K562 (cell line): ENCODE data around the gene OR2W1. TPM values are rescaled to one million over a fixed set of nuclear protein-coding genes. Genes with fewer than 3 reads are reported as not detected.
A peak's percentile ranks its signal among the peaks of the same experiment; 100 is the strongest.

Experiments
- ARID1B ChIP-seq: fragments of 450-650 bp; IDR thresholded peaks from 2 replicates; pipeline ENCODE4 v1.6.1; 2016; ENCODE audit warnings: antibody characterized with exemption, mild to moderate bottlenecking, inconsistent platforms
- ASH1L ChIP-seq: fragments of 450-650 bp; IDR thresholded peaks from 2 replicates; pipeline ENCODE4 v1.6.1; 2018; ENCODE audit warnings: borderline replicate concordance, mild to moderate bottlenecking, low read depth; ENCODE audit not compliant: partially characterized antibody
- BHLHE40 ChIP-seq: IDR thresholded peaks from 2 replicates; pipeline ENCODE4 v1.6.1; 2011; ENCODE audit warnings: low read length, improper control_type of control experiment
- BMI1 ChIP-seq: fragments of 150-350 bp; IDR thresholded peaks from 2 replicates; pipeline ENCODE4 v1.6.1; 2014; ENCODE audit warnings: low read length
- EHMT2 ChIP-seq: fragments of 450-650 bp; IDR thresholded peaks from 2 replicates; pipeline ENCODE4 v1.6.1; 2018; ENCODE audit warnings: antibody characterized with exemption
- EP400 ChIP-seq: fragments of 450-650 bp; IDR thresholded peaks from 2 replicates; pipeline ENCODE4 v1.6.1; 2017; ENCODE audit warnings: antibody characterized with exemption, mild to moderate bottlenecking, moderate library complexity
- ETV1 ChIP-seq: fragments of 450-650 bp; conservative IDR thresholded peaks from 2 replicates; pipeline ENCODE4 v1.6.1; 2016; ENCODE audit warnings: missing genetic modification characterization, control low read depth, low read depth, missing compliant biosample characterization
- FOXK2 ChIP-seq, 2 experiments: fragments of 450-650 bp; IDR thresholded peaks in 1 of 2; conservative IDR thresholded peaks in 1 of 2; 2 replicates each; pipeline ENCODE4 v1.6.1; 2016; ENCODE audit warnings: low read depth in 2 of 2, mild to moderate bottlenecking in 1 of 2
- HDAC2 ChIP-seq: fragments of 450-650 bp; IDR thresholded peaks from 2 replicates; pipeline ENCODE4 v1.6.1; 2016; ENCODE audit warnings: mild to moderate bottlenecking
- HNRNPLL ChIP-seq: fragments of 200-400 bp; formaldehyde crosslinking; IDR thresholded peaks from 2 replicates; pipeline ENCODE4 v1.6.1; 2017; ENCODE audit warnings: low read length, low read depth, mild to moderate bottlenecking; ENCODE audit not compliant: poor library complexity, severe bottlenecking
- JUND ChIP-seq, 2 experiments: IDR thresholded peaks; 2 replicates in 1 of 2; 3 replicates in 1 of 2; pipeline ENCODE4 v1.6.1; 2011; ENCODE audit warnings: borderline replicate concordance in 2 of 2, low read depth in 2 of 2, low read length in 2 of 2, improper control_type of control experiment in 1 of 2, missing biosample characterization in 1 of 2, missing genetic modification characterization in 1 of 2, missing genetic modification reagents in 1 of 2
- L3MBTL2 ChIP-seq: fragments of 450-650 bp; IDR thresholded peaks from 2 replicates; pipeline ENCODE4 v1.6.1; 2016; ENCODE audit warnings: mild to moderate bottlenecking, moderate library complexity
- RREB1 ChIP-seq: fragments of 250-450 bp; sonication (Bioruptor Pico); IDR thresholded peaks from 2 replicates; pipeline ENCODE4 v1.4.0; 2020
- SOX6 ChIP-seq: fragments of 450-650 bp; IDR thresholded peaks from 2 replicates; pipeline ENCODE4 v1.6.1; 2014; ENCODE audit warnings: mild to moderate bottlenecking
- ZBTB7A ChIP-seq: IDR thresholded peaks from 2 replicates; pipeline ENCODE4 v1.6.1; 2011; ENCODE audit warnings: low read depth, mild to moderate bottlenecking, low read length, moderate library complexity, borderline replicate concordance; ENCODE audit not compliant: control insufficient read depth
- polyA plus RNA-seq, 8 experiments: library from polyadenylated mRNA; depleted of rRNA in 4 of 8; stranded (reverse) in 5 of 8; unstranded in 3 of 8; fragments of >200 nt; fragmentation: Nextera tagmentation in 2 of 8; fragmentation: Illumina TruSeq in 1 of 8; extraction: Ambion mirVana in 2 of 8; extraction: Trizol in 1 of 8; gene quantifications; 2 replicates each; pipeline versions ENCODE4 v1.2.1 to v1.2.3, GENCODE V29; 2011 to 2014; ENCODE audit warnings: inconsistent platforms in 1 of 8, missing spikeins in 1 of 8
- total RNA-seq, 7 experiments: library from RNA; depleted of rRNA in 6 of 7; stranded (reverse); fragments of >200 nt in 6 of 7; fragmentation: Illumina TruSeq in 2 of 7; extraction: Trizol in 2 of 7; gene quantifications; 2 replicates each; pipeline versions ENCODE4 v1.2.1 to v1.2.3, GENCODE V29; 2011 to 2021; ENCODE audit warnings: low replicate concordance in 1 of 7
- TF ChIP-seq, protein P1 (sequence below), 2 experiments: IDR thresholded peaks; 2 replicates each; pipeline ENCODE4 v1.6.1; 2012; ENCODE audit warnings: improper control_type of control experiment in 2 of 2, low read depth in 2 of 2, low read length in 2 of 2, borderline replicate concordance in 1 of 2
- TF ChIP-seq, protein P2 (sequence below): fragments of 200-800 bp; sonication (Bioruptor generic); IDR thresholded peaks from 2 replicates; pipeline ENCODE4 v1.6.1; 2017; ENCODE audit warnings: missing genetic modification characterization, missing compliant biosample characterization

OR2W1 gene
- total and polyA plus RNA-seq, 9 of the 15 experiments (the other 6 are each of a cell fraction or from before 2014, with no cell fraction given): not detected

- TF ChIP-seq RREB1 (CRISPR knock-in tag): 0 out of 2 replicates have a peak, but pooled peaks have one; percentile 23
- peak in 1 of 2 experiments; percentile 66; a peak in 2 of 4 replicates for TF ChIP-seq FOXK2 (conservative IDR thresholded peaks at IDR 0.05 in 1 of 2, IDR thresholded peaks at IDR 0.05 in 1 of 2; ENCODE audit: low read depth in 2 of 2)
- TF ChIP-seq ETV1: no peak
- peak; percentile 81 for TF ChIP-seq L3MBTL2
- TF ChIP-seq, protein P1, sequence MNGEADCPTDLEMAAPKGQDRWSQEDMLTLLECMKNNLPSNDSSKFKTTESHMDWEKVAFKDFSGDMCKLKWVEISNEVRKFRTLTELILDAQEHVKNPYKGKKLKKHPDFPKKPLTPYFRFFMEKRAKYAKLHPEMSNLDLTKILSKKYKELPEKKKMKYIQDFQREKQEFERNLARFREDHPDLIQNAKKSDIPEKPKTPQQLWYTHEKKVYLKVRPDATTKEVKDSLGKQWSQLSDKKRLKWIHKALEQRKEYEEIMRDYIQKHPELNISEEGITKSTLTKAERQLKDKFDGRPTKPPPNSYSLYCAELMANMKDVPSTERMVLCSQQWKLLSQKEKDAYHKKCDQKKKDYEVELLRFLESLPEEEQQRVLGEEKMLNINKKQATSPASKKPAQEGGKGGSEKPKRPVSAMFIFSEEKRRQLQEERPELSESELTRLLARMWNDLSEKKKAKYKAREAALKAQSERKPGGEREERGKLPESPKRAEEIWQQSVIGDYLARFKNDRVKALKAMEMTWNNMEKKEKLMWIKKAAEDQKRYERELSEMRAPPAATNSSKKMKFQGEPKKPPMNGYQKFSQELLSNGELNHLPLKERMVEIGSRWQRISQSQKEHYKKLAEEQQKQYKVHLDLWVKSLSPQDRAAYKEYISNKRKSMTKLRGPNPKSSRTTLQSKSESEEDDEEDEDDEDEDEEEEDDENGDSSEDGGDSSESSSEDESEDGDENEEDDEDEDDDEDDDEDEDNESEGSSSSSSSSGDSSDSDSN (IDR thresholded peaks at IDR 0.05; ENCODE audit: borderline replicate concordance in 1 of 2, low read depth in 2 of 2, low read length in 2 of 2): peak in 1 of 2 experiments; percentile 65; a peak in 1 of 4 replicates
- TF ChIP-seq, protein P2, sequence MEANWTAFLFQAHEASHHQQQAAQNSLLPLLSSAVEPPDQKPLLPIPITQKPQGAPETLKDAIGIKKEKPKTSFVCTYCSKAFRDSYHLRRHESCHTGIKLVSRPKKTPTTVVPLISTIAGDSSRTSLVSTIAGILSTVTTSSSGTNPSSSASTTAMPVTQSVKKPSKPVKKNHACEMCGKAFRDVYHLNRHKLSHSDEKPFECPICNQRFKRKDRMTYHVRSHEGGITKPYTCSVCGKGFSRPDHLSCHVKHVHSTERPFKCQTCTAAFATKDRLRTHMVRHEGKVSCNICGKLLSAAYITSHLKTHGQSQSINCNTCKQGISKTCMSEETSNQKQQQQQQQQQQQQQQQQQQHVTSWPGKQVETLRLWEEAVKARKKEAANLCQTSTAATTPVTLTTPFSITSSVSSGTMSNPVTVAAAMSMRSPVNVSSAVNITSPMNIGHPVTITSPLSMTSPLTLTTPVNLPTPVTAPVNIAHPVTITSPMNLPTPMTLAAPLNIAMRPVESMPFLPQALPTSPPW: peak; percentile 65; the same call in 1 of the 2 replicates
- peak; percentile 29; the same call in 1 of the 2 replicates for TF ChIP-seq ARID1B
- 0 out of 2 replicates have a peak, but pooled peaks have one; percentile 23 for TF ChIP-seq EP400
- TF ChIP-seq EHMT2: 0 out of 2 replicates have a peak, but pooled peaks have one; percentile 34
- 0 out of 2 replicates have a peak, but pooled peaks have one; percentile 26 for TF ChIP-seq JUND (IDR thresholded peaks at IDR 0.05; ENCODE audit: borderline replicate concordance, low read depth, low read length)
- TF ChIP-seq JUND (tag; IDR thresholded peaks at IDR 0.05; ENCODE audit: borderline replicate concordance, low read depth, low read length): no peak; the same call in 2 of the 3 replicates
- no peak for TF ChIP-seq ASH1L
- TF ChIP-seq BHLHE40: peak; percentile 38; the same call in 1 of the 2 replicates
- TF ChIP-seq HDAC2: 0 out of 2 replicates have a peak, but pooled peaks have one; percentile 22
- peak; percentile 41 for TF ChIP-seq HNRNPLL
- TF ChIP-seq ZBTB7A: peak; percentile 79; the same call in 1 of the 2 replicates
- TF ChIP-seq SOX6: 0 out of 2 replicates have a peak, but pooled peaks have one; percentile 17
- 0 out of 2 replicates have a peak, but pooled peaks have one; percentile 18 for TF ChIP-seq BMI1
Measured at GRCh38 chr6:29011276-29011734, 33.7 kb downstream of the OR2W1 start (continued).
